ENCODE results near the gene CHN1.

CHN1 gene

DNA sequence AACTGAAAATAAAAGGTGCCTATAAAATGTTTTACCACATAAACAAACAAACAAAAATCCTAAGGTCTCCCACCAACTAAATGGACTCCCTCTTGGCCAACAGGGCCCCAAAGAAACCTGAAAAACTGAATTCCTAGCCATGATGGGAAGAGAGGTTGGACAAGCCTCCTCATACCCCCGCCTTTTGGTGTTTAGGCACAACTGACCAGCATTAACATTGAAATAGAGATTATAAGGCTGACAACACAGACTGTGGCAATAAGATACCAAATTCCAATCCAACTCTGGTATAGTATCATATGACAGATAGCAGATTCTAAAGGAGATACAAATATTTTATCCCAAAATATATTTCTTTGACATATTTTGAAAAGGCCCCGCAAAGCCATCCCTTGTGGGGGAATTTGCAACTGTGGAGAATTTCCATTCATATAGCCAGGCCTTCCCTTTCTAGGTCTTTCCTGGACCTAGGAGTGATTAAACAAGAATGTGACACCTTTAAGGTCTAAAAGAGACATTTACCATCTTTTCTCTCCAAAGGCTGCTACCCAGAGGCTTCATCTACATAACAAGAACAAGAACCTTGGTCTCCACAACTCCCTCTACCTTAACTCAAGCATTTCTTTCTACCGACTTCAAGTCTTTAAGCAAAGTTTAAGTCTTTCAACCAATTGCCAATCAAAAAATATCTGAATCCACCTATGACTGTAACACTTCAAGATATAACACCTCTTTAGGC, 80.0 kb downstream of the CHN1 start:
- DNase-seq (ENCODE audit: low read depth in 2 of 2, low spot score in 1 of 2), result no peak

DNA sequence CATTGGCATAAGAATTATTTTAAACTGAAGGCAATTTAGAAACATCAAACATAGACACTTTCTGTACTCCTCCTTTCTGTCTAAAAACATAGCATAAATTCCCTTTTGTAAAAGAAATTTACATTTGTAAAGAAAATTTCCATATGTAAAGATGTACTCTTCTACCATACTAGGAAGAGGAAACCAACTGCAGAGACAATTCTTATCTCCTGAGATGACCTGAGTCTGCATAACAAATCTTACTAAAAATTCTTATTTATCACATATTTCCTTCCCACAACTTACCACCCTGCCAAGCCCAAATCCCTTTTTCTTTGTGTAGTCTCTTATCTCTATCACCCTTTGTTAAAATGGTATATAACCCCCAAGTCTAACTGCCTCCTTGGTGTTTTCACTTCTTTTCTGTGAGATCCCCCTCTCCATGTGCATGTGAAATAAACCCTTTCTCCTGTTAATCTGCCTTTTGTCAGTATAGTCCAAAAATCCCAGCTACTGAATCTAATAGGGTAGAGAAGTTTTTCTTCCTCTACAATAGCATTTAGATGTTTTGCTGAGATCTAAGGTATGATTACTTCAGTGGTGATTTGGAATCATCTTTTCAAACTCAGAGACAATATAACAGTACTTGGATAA, 81.0 kb downstream of the CHN1 start:
- no peak for DNase-seq (ENCODE audit: low read depth in 2 of 2, low spot score in 1 of 2)

DNA sequence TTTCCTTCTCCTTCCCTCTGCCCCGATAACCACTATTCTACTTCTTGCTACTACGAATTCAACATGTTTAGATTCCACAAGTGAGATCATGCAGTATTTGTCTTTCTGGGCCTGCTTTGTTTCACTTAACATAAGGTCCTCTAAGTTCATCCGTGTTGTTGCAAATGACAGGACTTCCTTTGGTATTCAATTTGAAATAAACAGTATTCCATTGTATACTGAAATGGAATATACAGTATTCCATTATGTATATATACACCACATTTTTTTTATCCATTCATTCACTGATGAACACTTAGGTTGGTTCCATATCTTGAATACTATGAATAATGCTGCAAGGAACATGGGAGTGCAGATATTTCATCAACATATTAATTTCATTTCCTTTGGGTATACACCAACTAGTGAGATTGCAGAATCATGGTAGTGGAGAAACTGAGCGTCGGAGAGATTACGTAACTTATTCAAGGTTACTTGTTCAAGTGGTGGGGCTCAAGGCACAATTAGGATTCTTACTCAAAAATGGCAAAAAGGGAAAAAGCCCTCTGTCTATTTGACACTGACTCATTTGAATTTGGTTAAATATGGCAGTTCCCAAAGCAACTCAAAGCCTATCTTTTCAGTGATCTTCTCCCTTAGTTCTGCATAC, 85.1 kb downstream of the CHN1 start:
- no peak for DNase-seq (ENCODE audit: low read depth in 2 of 2, low spot score in 1 of 2)

DNA sequence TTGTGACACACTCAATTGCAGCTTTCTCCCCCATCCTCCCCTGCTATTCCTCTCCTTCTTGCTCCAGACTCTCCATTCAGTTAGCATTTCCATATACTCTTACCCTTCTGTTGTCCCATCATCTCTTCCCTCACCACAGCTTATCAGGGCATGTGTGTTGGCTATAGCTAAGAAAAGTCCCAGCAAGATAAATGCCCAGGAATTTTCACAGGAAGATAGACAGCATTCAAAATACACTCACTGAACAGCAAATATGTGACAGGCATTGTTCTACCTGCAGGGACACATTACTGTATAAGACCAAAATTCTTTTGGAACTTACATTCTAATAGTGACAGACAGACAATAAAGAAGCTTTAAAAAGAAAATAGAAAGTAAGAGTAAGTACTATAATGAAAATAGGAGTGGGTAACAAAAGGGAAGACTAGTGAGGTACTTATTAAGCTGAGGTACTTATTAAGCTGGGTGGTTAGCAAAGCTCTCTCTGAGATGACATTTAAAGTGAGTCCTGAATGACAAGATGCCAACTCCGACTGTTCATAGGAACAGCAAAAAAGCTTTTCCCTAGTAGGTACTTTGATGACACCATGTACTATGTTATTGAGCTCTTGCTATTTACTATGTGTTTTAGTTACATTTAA, 86.2 kb downstream of the CHN1 start:
- DNase-seq (ENCODE audit: low read depth in 2 of 2, low spot score in 1 of 2), result no peak

DNA sequence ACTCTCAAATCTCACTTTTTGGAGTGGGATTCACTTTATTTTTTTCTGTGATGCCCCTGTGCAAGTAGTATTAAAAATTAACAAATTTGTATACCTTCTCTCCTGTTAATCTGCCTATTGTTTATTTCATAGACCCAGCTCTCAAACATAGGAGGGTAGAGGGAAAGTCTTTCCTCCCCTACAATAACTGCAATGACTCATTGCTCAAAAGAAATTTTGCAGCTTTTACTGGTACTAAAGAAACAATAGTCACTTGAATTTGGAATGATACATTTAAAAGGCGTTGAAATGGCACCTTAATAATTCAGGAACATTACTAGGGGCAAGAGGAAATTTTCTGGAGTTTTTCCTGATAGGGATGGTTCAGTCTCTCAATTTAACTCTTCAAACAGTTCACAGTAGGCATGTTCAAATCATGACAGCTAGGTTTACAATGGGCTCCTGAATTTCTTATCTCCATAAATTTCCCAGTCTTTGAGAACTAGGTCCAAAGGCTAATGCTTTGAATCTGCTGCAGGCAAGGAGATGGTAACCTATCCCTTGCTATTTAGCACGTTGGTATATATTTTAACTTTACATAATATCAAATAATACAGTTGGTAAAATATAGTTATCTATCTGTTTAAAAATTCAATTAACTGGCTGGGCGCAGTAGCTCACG, 88.8 kb downstream of the CHN1 start:
- no peak for DNase-seq (ENCODE audit: low read depth in 2 of 2, low spot score in 1 of 2)

DNA sequence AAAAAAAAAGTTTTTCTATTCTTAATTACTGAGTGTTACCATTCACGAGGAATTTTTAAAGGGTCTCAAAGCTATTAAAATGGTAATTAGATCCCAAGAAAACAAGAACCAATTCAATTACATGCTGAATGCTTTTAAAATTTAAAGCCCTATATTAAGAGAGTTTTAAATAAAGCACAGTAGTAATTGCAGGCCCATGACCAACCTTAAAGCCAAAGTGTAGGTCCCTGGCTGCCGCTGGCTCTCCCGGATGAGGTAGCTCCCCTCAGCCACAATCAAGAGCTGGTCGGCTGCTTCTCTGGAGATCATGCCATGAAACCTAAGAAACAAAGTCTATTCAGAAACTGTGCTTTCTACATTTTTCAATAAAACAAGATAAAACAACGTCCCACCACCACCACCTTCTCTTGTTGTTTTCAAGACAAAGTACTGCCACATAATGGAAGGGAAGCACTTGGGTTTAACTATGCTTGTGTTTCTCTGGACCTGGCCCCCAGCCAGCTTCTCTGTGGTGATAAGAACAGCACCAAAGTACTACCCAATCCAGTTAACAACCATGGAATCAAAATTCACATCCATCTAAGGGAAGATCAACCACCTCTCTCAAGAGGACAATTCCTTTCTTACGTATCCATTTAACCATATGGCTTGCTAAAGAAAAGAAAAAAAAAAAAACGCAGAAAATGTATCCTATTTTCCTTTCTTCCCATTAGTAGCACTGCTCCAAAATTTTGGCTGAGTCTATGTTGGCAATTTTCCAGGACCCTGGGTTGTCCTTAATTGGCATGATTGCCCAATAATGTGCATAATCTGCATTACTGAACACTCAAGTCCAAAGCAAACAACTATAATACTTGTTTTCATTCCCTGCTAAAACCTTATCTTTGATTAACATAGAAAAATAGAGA, 90.1 kb downstream of the CHN1 start:
- no peak for DNase-seq (ENCODE audit: low read depth in 2 of 2, low spot score in 1 of 2)

DNA sequence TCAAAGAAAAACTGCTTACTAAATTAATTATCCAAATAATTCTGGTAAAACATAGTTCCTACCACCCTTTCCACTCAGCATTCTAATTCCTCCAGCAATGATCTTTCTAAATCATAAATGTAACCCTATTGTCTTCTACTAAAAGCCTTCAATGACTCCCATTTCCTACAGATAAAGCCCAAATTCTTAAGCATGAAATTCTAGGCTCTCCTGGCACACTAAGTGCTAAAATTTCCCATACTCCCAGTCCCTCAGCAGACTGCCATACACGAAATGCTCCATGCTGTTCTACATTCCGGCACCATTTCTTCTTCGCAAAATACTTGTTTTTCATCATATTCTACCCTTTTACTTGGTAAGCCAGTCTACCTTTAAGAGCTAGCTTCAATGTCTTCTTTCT, 96.9 kb downstream of the CHN1 start:
- no peak for DNase-seq (ENCODE audit: low read depth in 2 of 2, low spot score in 1 of 2)

DNA sequence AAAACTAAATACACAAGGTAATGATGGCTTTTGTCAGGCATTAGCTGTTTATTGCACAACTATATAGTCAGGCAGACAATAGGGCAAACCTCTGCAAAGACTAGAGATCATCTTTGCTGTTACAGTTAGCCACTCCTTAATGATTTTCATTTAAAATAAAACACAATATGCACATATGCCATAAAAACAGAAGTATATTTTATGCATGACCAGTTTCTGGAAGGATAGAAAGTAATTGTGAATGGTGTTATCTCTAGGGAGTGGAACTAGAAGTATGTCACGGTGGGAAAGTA, 102.0 kb downstream of the CHN1 start:
- DNase-seq (ENCODE audit: low read depth in 2 of 2, low spot score in 1 of 2), result no peak

DNA sequence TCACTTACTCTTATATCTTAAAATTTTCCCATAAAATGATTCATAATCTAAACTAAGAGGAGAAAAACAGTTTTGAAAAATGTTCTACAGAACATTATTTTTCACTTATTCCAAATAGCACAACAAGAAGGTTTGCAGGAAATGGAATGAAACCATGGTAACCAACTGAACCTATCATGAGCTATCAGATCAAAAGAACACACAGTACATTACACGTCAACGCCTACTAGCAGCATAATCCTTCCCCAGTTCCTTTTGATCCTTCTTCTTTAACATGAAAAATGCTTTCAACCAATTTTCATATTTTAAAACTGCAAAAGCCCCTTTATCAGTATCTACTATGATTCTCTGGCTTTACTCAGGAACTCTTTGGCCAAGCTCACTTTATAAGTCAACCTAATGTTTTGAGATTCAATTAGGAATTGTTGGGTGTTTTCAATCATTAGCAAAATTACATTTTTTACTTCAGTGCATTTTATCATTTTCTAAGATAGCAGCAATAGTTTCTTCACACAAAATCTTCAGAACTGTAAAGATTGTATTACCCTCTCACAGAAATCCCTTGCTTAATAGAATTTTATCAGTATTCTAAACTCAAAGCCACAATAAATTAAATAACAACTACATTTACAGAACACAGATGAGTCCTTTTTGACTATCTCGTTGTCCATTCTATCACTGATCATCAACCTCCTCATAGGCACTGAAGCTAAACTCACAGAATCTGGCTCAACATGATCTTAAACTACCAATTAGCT, 102.5 kb downstream of the CHN1 start:
- no peak for DNase-seq (ENCODE audit: low read depth in 2 of 2, low spot score in 1 of 2)

DNA sequence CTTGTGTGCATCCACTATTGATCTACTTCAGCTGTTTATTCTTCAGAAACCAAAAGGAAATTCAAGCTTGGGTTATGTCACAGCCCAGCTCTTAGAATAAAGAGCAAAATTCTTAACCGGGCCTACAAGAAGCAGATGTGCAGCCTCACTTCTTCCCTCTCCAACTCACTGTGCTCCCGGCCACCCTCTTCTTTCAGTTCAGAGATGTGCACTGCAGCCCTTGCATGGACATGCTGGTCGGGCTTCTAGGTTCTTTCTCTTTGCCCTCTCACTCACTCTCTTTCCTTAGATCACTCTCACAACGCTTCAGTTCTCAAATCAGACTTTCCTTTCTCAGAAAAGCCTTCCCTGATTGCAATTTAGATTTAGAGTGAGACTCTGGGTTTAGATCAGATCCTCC, 104.1 kb downstream of the CHN1 start:
- no peak for DNase-seq (ENCODE audit: low read depth in 2 of 2, low spot score in 1 of 2)

DNA sequence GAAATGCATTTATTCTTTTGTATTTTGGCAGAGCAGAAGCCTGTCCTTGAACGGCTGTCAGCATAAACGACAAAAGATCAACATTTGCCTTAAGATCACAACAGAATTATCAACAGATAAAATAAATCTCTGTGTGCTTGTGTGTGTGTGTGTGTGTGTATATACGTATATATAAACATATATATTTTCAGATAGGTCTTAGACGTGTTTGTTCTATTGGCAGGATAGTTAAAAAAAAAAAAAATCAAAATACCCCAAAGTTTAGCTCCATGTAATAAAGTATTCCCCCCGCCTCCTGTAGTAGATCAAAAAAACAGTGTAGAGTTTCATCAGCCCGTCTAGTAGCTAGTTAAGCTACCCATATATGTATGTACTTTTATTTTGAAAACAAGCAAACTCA, 107.9 kb downstream of the CHN1 start:
- no peak for DNase-seq (ENCODE audit: low read depth in 2 of 2, low spot score in 1 of 2)

DNA sequence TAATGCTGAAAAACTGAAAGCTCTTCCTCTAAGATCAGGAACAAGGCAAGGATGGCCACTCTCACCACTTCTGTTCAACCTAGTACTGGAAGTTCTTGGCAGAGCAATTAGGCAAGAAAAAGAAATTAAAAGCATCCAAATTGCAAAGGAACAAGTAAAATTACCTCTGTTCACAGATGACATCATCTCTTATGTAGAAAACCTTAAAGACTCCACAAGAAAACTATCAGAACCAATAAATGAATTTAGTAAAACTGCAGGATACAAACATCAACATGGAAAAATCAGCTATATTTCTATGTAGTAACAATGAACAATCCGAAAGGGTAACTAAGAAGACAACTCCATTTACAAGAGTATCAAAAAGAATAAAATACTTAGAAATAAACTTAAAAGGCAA, 112.2 kb downstream of the CHN1 start:
- no peak for DNase-seq (ENCODE audit: low read depth in 2 of 2, low spot score in 1 of 2)

DNA sequence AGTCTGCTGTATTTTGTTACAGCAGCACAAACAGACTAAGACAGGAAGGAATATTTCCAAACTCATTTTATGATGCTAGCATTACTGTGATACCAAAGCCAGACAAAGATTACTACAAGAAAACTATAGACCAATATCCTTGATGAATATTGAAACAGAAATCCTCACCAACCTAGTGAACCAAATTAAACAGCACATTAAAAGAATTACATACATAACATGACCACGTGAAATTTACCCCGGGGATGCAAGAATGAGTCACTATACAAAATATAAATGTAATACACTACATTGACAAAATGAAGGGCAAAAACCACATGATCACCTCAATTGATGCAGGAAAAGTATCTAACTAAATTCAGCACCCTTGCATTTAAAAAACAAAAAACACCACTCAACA, 112.6 kb downstream of the CHN1 start:
- no peak for DNase-seq (ENCODE audit: low read depth in 2 of 2, low spot score in 1 of 2)

DNA sequence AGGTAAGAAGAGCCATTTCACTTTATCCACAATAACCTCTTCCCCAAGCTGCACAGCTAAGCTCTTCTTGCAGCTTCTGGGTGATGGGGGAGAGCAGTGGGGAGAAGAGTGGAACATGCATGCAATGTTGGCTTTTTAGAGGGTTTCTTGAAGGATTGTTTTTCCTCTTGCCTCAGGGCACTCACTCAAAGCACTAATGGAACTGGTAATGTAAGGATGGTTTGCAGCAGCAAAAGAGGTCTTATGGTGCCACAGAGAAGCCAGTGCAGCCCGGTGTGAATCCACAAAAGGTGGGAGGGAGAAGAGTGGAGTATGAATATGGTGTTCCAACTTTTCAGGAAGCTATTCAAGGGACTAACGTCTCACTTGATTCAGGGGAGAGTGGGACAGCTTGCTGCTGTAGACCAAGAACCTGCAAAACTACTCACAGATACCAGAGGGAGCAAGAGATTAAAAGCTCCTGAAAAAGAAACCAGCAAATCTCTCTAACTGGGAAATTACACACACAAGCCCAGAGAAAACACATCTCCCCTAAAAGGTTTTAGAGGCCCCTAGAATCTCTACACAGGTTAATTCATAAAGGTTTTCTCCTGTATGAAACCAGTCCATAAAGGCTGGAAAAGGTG, 116.4 kb downstream of the CHN1 start:
- no peak for DNase-seq (ENCODE audit: low read depth in 2 of 2, low spot score in 1 of 2)

DNA sequence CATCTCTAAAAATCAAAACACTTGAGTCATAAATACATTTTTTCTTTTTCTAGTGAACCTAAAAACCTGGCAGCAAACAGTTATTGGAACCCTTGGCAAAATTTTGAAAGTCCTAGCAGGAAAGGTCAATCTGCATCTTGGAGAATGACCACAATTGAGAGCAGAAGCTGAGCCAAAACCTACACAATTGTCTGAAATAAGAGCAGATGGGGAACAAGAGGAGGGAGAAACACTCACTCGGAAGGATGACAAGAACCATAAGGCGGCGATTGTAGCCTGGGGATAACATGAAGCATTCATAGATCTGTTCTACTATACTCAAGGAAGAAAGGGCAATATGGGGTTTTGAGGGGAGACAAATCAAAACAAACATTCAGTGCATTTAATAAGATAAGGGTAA, 117.0 kb downstream of the CHN1 start:
- no peak for DNase-seq (ENCODE audit: low read depth in 2 of 2, low spot score in 1 of 2)

DNA sequence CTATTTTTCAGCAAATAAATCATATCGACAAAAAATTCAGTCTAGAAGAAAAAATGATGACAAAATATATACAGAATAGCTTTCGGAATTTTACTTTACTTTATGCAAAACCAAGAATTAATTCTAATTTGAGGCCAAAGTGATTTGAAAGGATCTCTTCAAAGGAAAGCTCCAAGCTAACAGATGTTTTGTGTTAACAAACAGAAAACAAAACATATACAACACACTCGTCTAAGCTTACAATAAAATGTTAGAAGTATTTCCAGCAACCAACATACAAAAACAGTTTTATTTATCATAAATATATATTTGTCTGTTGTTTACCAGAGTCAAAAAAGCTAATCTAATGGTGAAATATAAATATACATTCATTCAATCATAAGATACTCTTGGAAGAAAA, 122.8 kb downstream of the CHN1 start:
- DNase-seq (ENCODE audit: low read depth in 2 of 2, low spot score in 1 of 2), result no peak

DNA sequence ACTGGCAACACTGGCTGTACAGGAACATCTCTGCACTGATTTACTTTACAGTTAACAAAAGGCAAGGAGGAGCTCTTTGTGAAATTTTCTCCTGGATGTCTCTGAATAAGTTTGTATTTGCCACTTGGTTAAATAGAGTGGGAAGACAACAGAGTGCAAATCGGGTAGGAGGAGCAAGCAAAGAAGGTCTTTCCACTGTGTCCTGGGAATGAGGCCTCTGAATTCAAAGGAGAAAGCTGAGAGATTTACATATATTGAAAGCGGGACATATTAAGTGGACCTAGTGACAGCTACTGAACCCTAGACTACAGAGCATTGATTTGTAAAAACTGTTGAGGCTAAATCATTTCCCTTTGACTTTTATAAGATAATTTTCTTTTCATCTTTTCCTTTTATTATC, 123.5 kb downstream of the CHN1 start:
- no peak for DNase-seq (ENCODE audit: low read depth in 2 of 2, low spot score in 1 of 2)

DNA sequence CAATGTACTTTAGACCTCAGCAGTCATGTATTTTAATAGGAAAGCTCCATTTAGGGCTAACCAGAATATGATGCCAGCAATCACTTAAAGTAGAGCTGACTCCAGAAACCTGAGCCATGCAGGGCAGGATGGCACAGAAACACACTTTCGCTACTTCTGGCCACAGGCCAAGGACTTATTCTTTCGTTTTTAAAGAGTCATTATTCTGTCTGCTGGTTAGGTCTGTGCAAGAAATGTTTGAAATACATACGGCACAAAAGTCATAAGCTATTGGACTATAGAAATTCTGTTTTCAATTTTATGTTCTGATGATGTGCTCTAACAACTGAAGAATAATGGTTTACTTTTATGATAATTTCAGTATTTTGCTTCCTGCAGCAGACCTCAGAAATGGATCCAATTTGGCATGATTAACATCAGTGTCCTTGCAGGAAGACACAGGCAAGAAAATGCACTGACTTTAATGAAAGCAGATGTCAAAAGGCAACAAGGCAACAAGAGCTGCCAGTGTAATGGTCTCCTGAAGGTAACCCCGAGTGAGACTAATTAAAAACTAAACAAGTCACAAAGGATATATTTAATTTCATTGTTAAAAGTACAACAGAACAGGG, 126.5 kb downstream of the CHN1 start:
- no peak for DNase-seq (ENCODE audit: low read depth in 2 of 2, low spot score in 1 of 2)

DNA sequence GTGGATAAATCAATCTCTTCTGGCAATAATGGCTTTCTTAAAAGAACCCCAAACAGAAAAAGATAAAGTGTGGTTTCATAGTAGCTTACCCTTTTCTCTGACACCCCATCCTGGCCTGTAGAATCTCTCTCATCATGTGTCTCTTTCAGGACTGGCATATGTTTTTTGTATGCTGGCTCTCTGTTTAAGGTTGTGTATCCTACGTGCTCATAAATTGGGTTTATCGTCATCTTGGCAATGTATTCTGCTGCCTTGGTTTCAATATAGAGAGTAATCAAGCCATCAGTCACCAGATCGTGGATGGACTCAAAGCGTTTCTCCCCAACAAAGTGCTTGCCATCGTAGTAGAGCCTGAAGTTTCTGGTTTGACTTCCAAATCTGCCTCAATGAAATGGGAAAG, 127.4 kb downstream of the CHN1 start:
- no peak for DNase-seq (ENCODE audit: low read depth in 2 of 2, low spot score in 1 of 2)

All from stimulated activated CD8-positive, alpha-beta memory T cell treated with anti-CD3 and anti-CD28 coated beads, Interleukin-4, amount 100 ng/mL, for 4 hours (primary cell).